ENCODE data around the gene KRT79. TPM values are rescaled to one million over a fixed set of nuclear protein-coding genes. Genes with fewer than 3 reads are reported as not detected.

KRT79 gene
- total and polyA plus RNA-seq, 9 of the 15 experiments (the other 6 are each of a cell fraction or from before 2014, with no cell fraction given), result 0.03 to 2.3 (median 0.23) TPM; not detected in 2

- BruUV-seq (replicated peaks), result no TSS peak
- H4K20me1 ChIP-seq (replicated peaks; ENCODE audit: control insufficient read depth, insufficient read depth, low read length), result no peaks in the 10 kb centered on the region; the same call in 1 of the 2 replicates
- H3K27me3 ChIP-seq (ENCODE audit: control insufficient read depth in 2 of 2, insufficient read depth in 2 of 2, low read length in 2 of 2), result peaks cover 35 to 63% of the 10 kb centered on the region in 2 experiments
- no peaks in the 10 kb centered on the region for H3K36me3 ChIP-seq (ENCODE audit: control insufficient read depth, insufficient read depth, low read length)
- DNase-seq (ENCODE audit: extremely low read depth in 1 of 4, low spot score in 3 of 4) (no peak), FAIRE-seq (no peak), ATAC-seq (no peak)
- no peak overlapping the region for H3K4me3 ChIP-seq
- H3K9ac ChIP-seq (ENCODE audit: insufficient read depth in 1 of 2, low read depth in 2 of 2, low read length in 2 of 2), result no peak overlapping the region
- no peak overlapping the region for H3K4me2 ChIP-seq (ENCODE audit: insufficient read depth, low read length)
- ChIA-PET POLR2A (interaction anchor here (0.6 to 0.7 kb wide), 2 partner anchors 12 to 46 kb away, joined by 3 read pairs; no protein-coding TSS in a partner anchor), CTCF (ENCODE audit: low intra/inter-chr PET ratio) (no interaction called here)
- no peaks in the 10 kb centered on the region for H3K9me3 ChIP-seq (replicated peaks; ENCODE audit: control insufficient read depth, insufficient read depth, low read depth, low read length)
- intact Hi-C loops (cut with micrococcal nuclease), result no loop called here
- H3K9me1 ChIP-seq (ENCODE audit: control insufficient read depth, insufficient read depth, low read length), result no peaks in the 10 kb centered on the region
- no peak overlapping the region for H3K27ac ChIP-seq (ENCODE audit: extremely low read depth, low read depth, low read length)
- H3K4me1 ChIP-seq (replicated peaks in 1 of 2; ENCODE audit: control insufficient read depth in 2 of 2, insufficient read depth in 2 of 2, low read length in 2 of 2), result no peaks in the 10 kb centered on the region; a peak in 1 of 5 replicates
- no peaks in the 10 kb centered on the region for H3K79me2 ChIP-seq (ENCODE audit: control insufficient read depth, insufficient read depth, low read length)
- H2AFZ ChIP-seq (ENCODE audit: low read depth, low read length), result no peak overlapping the region
- in situ Hi-C loops (cut with MboI), result no loop called here
- TF ChIP-seq, protein P1, sequence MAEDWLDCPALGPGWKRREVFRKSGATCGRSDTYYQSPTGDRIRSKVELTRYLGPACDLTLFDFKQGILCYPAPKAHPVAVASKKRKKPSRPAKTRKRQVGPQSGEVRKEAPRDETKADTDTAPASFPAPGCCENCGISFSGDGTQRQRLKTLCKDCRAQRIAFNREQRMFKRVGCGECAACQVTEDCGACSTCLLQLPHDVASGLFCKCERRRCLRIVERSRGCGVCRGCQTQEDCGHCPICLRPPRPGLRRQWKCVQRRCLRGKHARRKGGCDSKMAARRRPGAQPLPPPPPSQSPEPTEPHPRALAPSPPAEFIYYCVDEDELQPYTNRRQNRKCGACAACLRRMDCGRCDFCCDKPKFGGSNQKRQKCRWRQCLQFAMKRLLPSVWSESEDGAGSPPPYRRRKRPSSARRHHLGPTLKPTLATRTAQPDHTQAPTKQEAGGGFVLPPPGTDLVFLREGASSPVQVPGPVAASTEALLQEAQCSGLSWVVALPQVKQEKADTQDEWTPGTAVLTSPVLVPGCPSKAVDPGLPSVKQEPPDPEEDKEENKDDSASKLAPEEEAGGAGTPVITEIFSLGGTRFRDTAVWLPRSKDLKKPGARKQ (CRISPR knock-in tag; IDR thresholded peaks at IDR 0.05), result no peak
- TF ChIP-seq, protein P2, sequence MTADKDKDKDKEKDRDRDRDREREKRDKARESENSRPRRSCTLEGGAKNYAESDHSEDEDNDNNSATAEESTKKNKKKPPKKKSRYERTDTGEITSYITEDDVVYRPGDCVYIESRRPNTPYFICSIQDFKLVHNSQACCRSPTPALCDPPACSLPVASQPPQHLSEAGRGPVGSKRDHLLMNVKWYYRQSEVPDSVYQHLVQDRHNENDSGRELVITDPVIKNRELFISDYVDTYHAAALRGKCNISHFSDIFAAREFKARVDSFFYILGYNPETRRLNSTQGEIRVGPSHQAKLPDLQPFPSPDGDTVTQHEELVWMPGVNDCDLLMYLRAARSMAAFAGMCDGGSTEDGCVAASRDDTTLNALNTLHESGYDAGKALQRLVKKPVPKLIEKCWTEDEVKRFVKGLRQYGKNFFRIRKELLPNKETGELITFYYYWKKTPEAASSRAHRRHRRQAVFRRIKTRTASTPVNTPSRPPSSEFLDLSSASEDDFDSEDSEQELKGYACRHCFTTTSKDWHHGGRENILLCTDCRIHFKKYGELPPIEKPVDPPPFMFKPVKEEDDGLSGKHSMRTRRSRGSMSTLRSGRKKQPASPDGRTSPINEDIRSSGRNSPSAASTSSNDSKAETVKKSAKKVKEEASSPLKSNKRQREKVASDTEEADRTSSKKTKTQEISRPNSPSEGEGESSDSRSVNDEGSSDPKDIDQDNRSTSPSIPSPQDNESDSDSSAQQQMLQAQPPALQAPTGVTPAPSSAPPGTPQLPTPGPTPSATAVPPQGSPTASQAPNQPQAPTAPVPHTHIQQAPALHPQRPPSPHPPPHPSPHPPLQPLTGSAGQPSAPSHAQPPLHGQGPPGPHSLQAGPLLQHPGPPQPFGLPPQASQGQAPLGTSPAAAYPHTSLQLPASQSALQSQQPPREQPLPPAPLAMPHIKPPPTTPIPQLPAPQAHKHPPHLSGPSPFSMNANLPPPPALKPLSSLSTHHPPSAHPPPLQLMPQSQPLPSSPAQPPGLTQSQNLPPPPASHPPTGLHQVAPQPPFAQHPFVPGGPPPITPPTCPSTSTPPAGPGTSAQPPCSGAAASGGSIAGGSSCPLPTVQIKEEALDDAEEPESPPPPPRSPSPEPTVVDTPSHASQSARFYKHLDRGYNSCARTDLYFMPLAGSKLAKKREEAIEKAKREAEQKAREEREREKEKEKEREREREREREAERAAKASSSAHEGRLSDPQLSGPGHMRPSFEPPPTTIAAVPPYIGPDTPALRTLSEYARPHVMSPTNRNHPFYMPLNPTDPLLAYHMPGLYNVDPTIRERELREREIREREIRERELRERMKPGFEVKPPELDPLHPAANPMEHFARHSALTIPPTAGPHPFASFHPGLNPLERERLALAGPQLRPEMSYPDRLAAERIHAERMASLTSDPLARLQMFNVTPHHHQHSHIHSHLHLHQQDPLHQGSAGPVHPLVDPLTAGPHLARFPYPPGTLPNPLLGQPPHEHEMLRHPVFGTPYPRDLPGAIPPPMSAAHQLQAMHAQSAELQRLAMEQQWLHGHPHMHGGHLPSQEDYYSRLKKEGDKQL (CRISPR knock-in tag; IDR thresholded peaks at IDR 0.05; ENCODE audit: borderline replicate concordance), result no peak
- TF ChIP-seq SNIP1 (IDR thresholded peaks at IDR 0.05; ENCODE audit: low read depth) (no peak), RHOXF2B (CRISPR knock-in tag; conservative IDR thresholded peaks at IDR 0.05) (no peak), PRPF4 (IDR thresholded peaks at IDR 0.05; ENCODE audit: insufficient read depth, low read depth, low read length, poor library complexity, severe bottlenecking) (no peak), ZNF140 (CRISPR knock-in tag; IDR thresholded peaks at IDR 0.05) (no peak), EP400 (IDR thresholded peaks at IDR 0.05) (no peak), SETDB1 (IDR thresholded peaks at IDR 0.05; ENCODE audit: low read length) (no peak), TCF15 (CRISPR knock-in tag; IDR thresholded peaks at IDR 0.05) (no peak)
- TF ChIP-seq, protein P3, sequence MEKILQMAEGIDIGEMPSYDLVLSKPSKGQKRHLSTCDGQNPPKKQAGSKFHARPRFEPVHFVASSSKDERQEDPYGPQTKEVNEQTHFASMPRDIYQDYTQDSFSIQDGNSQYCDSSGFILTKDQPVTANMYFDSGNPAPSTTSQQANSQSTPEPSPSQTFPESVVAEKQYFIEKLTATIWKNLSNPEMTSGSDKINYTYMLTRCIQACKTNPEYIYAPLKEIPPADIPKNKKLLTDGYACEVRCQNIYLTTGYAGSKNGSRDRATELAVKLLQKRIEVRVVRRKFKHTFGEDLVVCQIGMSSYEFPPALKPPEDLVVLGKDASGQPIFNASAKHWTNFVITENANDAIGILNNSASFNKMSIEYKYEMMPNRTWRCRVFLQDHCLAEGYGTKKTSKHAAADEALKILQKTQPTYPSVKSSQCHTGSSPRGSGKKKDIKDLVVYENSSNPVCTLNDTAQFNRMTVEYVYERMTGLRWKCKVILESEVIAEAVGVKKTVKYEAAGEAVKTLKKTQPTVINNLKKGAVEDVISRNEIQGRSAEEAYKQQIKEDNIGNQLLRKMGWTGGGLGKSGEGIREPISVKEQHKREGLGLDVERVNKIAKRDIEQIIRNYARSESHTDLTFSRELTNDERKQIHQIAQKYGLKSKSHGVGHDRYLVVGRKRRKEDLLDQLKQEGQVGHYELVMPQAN (IDR thresholded peaks at IDR 0.05; ENCODE audit: borderline replicate concordance), result no peak
- TF ChIP-seq, protein P4, sequence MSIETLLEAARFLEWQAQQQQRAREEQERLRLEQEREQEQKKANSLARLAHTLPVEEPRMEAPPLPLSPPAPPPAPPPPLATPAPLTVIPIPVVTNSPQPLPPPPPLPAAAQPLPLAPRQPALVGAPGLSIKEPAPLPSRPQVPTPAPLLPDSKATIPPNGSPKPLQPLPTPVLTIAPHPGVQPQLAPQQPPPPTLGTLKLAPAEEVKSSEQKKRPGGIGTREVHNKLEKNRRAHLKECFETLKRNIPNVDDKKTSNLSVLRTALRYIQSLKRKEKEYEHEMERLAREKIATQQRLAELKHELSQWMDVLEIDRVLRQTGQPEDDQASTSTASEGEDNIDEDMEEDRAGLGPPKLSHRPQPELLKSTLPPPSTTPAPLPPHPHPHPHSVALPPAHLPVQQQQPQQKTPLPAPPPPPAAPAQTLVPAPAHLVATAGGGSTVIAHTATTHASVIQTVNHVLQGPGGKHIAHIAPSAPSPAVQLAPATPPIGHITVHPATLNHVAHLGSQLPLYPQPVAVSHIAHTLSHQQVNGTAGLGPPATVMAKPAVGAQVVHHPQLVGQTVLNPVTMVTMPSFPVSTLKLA (conservative IDR thresholded peaks at IDR 0.05), result no peak
Measured at GRCh38 chr12:52828156-52828555, 6.0 kb downstream of the KRT79 start.

All from K562 (cell line).